Germinal center (tissue), 1 donor: Measurements from ENCODE around the gene CMC2.

Experiments used
- DNase-seq: peaks from one replicate; pipeline ENCODE4 v3.0.0; 2012; ENCODE audit warnings: mixed read lengths, low spot score

The CMC2 gene

GRCh38 chr16:80931801-80932707 is 74.6 kb downstream of the CMC2 start:
- peak; percentile 38 for DNase-seq

- DNase-seq, result peak; percentile 45
These were observed 82.2 kb downstream of the CMC2 start for GRCh38 chr16:80924372-80924978.

GRCh38 chr16:80923356-80923755 is 83.3 kb downstream of the CMC2 start:
- no peak for DNase-seq
